Kidney (tissue), 14 donors: Measurements from ENCODE around the gene SPAG4. TPM values are rescaled to one million over a fixed set of nuclear protein-coding genes. Genes with fewer than 3 reads are reported as not detected.

Experiments
- DNase-seq, 5 donors: peaks; one replicate each; pipeline ENCODE4 v3.0.0-alpha.2; 2013 to 2020
- FAIRE-seq: peaks from 2 replicates; lab custom pipeline; 2012; peaks lifted over from hg19 to GRCh38; lab: Jason Lieb, UNC
- H3K27ac ChIP-seq, 2 donors: one replicate each; pipeline ENCODE4 v1.7.0; 2013; ENCODE audit warnings: low read depth in 2 of 2, low read length in 2 of 2, inconsistent platforms in 1 of 2
- H3K27me3 ChIP-seq: one replicate; pipeline ENCODE4 v1.7.1; 2013; ENCODE audit warnings: low read length, inconsistent platforms; ENCODE audit not compliant: control insufficient read depth, insufficient read depth
- H3K36me3 ChIP-seq, 3 donors: one replicate each; pipeline versions ENCODE4 v1.7.0 to v1.7.1; 2013; ENCODE audit warnings: low read length in 3 of 3, control low read depth in 1 of 3, inconsistent platforms in 1 of 3; ENCODE audit not compliant: insufficient read depth in 3 of 3, control insufficient read depth in 2 of 3
- H3K4me1 ChIP-seq, 3 donors: one replicate each; pipeline versions ENCODE4 v1.7.0 to v1.7.1; 2013; ENCODE audit warnings: low read length in 3 of 3, inconsistent platforms in 1 of 3, low read depth in 1 of 3; ENCODE audit not compliant: control insufficient read depth in 2 of 3, insufficient read depth in 2 of 3
- H3K4me3 ChIP-seq, 3 donors: one replicate each; pipeline versions ENCODE4 v1.7.0 to v1.8.1; 2013; ENCODE audit warnings: low read length in 3 of 3, control low read depth in 1 of 3, inconsistent platforms in 1 of 3
- H3K9ac ChIP-seq, 3 donors: one replicate each; pipeline versions ENCODE4 v1.7.0 to v1.7.1; 2013; ENCODE audit warnings: low read length in 3 of 3, control low read depth in 1 of 3, inconsistent platforms in 1 of 3
- H3K9me3 ChIP-seq, 3 donors: one replicate each; pipeline versions ENCODE4 v1.7.0 to v1.7.1; 2013; ENCODE audit warnings: low read length in 3 of 3, control low read depth in 1 of 3, inconsistent platforms in 1 of 3; ENCODE audit not compliant: control insufficient read depth in 2 of 3, insufficient read depth in 1 of 3
- intact Hi-C: fragments of 100-400 bp; cut with DNase I; formaldehyde crosslinking; loops from one replicate; pipeline ENCODE4 v1.11.1; 2022
- polyA plus RNA-seq: library from polyadenylated mRNA; stranded (reverse); fragments of 350-450 nt; fragmentation: Illumina TruSeq; extraction: RNeasy Lipid Tissue Mini Kit (QIAGEN cat#74804); gene quantifications from one replicate; pipeline ENCODE4 v1.2.3, GENCODE V29; 2014; ENCODE audit warnings: low read depth, low replicate concordance; ENCODE audit not compliant: insufficient read depth
- total RNA-seq: library from RNA; stranded (reverse); fragmentation: NEBNext Ultra II Directional; extraction: Animal tissue kit (Norgen Biotek cat#: 25700); gene quantifications from one replicate; pipeline ENCODE4 v1.2.1, GENCODE V29; 2021
- TF ChIP-seq, protein P1 (sequence below): IDR thresholded peaks from 3 replicates; pipeline ENCODE4 v1.5.1; 2012; ENCODE audit warnings: mild to moderate bottlenecking, moderate library complexity, borderline replicate concordance; ENCODE audit not compliant: insufficient read depth; ENCODE audit errors: extremely low read depth
- donor health status: control.
- donor health status: control.
- donor health status: control.
- donor health status: control.
- donor health status: control.
- donor health status: DM: yes; HTN: yes; CAD: no.
- donor health status: Normal renal cell carcinoma (clear cell type).

Gene SPAG4
- total and polyA plus RNA-seq, 2 donors from 2014 or later = 13.1 to 16.0 TPM

DNA sequence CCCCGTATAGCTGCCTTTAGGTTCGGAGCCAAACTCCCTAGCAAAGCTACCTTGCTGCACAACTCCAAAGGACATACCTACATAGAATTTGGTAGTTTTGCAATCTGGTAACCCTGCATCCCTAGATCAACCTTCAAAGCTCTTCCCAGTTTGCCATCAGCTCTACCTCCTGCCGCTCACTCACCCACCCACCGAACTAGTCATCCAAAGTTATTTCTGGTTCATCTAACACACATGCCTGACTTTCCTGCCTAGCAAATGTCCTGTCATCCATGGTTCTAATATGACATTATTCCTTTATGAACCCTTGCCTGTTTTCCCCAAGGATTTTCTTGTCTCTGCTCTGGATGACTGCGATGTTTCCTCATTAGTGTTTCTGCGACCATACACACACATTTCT lies 21.6 kb downstream of the SPAG4 start:
- TF ChIP-seq, protein P1, sequence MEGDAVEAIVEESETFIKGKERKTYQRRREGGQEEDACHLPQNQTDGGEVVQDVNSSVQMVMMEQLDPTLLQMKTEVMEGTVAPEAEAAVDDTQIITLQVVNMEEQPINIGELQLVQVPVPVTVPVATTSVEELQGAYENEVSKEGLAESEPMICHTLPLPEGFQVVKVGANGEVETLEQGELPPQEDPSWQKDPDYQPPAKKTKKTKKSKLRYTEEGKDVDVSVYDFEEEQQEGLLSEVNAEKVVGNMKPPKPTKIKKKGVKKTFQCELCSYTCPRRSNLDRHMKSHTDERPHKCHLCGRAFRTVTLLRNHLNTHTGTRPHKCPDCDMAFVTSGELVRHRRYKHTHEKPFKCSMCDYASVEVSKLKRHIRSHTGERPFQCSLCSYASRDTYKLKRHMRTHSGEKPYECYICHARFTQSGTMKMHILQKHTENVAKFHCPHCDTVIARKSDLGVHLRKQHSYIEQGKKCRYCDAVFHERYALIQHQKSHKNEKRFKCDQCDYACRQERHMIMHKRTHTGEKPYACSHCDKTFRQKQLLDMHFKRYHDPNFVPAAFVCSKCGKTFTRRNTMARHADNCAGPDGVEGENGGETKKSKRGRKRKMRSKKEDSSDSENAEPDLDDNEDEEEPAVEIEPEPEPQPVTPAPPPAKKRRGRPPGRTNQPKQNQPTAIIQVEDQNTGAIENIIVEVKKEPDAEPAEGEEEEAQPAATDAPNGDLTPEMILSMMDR = no peak
- FAIRE-seq (no peak), DNase-seq (no peak)
- no peaks in the 10 kb centered on the region for H3K9me3 ChIP-seq
- H3K27me3 ChIP-seq = no peaks in the 10 kb centered on the region
- no peak overlapping the region for H3K9ac ChIP-seq
- H3K36me3 ChIP-seq = no peaks in the 10 kb centered on the region
- H3K4me1 ChIP-seq = peaks cover 0 to 3% (median 0%) of the 10 kb centered on the region in 3 donors
- no peak overlapping the region for H3K4me3 ChIP-seq
- intact Hi-C loops = no loop called here
- H3K27ac ChIP-seq = no peak overlapping the region

DNA sequence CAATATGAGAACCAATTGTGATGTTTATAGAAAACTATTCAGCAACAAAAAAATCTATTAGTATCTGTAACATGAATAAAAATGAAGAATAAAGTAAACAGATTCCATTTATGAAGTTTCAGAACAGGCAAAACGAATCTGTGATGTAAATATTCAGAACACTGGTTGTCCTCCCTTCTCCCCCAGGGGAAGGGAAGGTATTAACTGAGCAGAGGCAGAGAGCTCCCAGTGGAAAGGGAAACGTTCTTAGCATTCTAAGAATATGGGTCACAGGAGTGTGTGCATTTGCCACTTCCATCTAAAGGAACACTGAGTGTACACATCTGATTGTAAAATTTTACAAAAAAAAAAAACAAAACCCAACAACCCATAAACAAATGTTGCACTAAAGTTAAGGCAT lies 23.1 kb downstream of the SPAG4 start:
- no peak for FAIRE-seq

DNA sequence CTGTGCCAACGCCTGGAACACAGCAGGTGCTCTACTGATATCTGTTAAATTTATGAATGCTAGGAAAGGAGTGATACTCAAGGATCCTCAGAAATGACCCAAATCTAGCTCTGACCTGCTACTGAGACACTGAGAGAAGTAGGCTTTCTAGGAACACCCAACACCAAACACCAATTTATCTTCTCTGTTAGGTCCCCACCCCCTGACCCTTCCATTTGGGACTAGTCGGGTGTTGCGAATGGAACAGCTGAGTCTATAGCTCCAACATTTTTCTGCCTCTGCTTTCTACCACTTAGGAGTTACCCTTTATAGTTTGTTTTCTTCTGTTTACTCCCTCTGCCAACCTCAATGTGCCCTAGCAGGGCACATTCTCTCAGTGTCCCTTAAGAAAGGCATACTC lies 25.1 kb downstream of the SPAG4 start:
- no peaks in the 10 kb centered on the region for H3K27me3 ChIP-seq
- DNase-seq = no peak

More for the DNA sequence above, 23.1 kb downstream of the SPAG4 start:
- Histone ChIP-seq H3K4me1 (peaks cover 0 to 3% (median 0%) of the 10 kb centered on the region in 3 donors), H3K27me3 (no peaks in the 10 kb centered on the region), H3K27ac (no peak overlapping the region), H3K9ac (no peak overlapping the region), H3K9me3 (no peaks in the 10 kb centered on the region), H3K36me3 (no peaks in the 10 kb centered on the region), H3K4me3 (no peak overlapping the region)
- TF ChIP-seq, protein P1 = no peak
- intact Hi-C loops = no loop called here
- DNase-seq = no peak

More for the DNA sequence above, 25.1 kb downstream of the SPAG4 start:
- no peaks in the 10 kb centered on the region for H3K9me3 ChIP-seq
- intact Hi-C loops = no loop called here
- no peak for FAIRE-seq
- no peak overlapping the region for H3K9ac ChIP-seq
- no peaks in the 10 kb centered on the region for H3K4me1 ChIP-seq
- H3K27ac ChIP-seq = no peak overlapping the region
- no peaks in the 10 kb centered on the region for H3K36me3 ChIP-seq
- H3K4me3 ChIP-seq = no peak overlapping the region
- TF ChIP-seq, protein P1 = no peak
